GM12878 (cell line): ENCODE results near the gene MEDAG. TPM values are rescaled to one million over a fixed set of nuclear protein-coding genes. Genes with fewer than 3 reads are reported as not detected.

Experiments used
- ATAC-seq: fragments of 200-7000 bp; cut with Tn5 transposase; 3 replicates; pipeline ENCODE4 v1.9.1; 2020; ENCODE audit warnings: mild to moderate bottlenecking, moderate library complexity
- BruUV-seq: library from RNA; stranded (reverse); fragments of 400-500 nt; replicated peaks from 2 replicates; lab custom pipeline; 2021; lab: Mats Ljungman, UMichigan
- CTCF ChIA-PET: fragments of 300-600 bp; sonication (Branson Sonifier 250); formaldehyde crosslinking; extraction: SDS; loops from one replicate; lab custom pipeline; 2021; ENCODE audit warnings: inconsistent platforms; lab: Yijun Ruan, JAX
- POLR2A ChIA-PET: fragments of 350-600 bp; formaldehyde crosslinking; extraction: SDS; loops from one replicate; lab custom pipeline; 2021; ENCODE audit warnings: inconsistent platforms; lab: Charles Lee
- RAD21 ChIA-PET: fragments of 300-600 bp; sonication (Branson Sonifier 250); formaldehyde crosslinking; loops from one replicate; lab custom pipeline; 2023; ENCODE audit warnings: antibody characterized with exemption; ENCODE audit not compliant: unreplicated experiment; lab: Charles Lee
- SMC1A ChIA-PET: fragments of 300-600 bp; sonication (Branson Sonifier 250); formaldehyde crosslinking; loops from one replicate; lab custom pipeline; 2023; ENCODE audit not compliant: unreplicated experiment, uncharacterized antibody; lab: Charles Lee
- DNase-seq: peaks from one replicate; pipeline ENCODE4 v3.0.0-alpha.2; 2011; ENCODE audit warnings: low read depth, low spot score
- FAIRE-seq: peaks from 3 replicates; lab custom pipeline; 2011; peaks lifted over from hg19 to GRCh38; lab: Jason Lieb, UNC
- H2AFZ ChIP-seq: 2 replicates; pipeline ENCODE4 v1.6.0; 2011; ENCODE audit warnings: low read depth, low read length, control low read depth; ENCODE audit not compliant: control insufficient read depth
- H3K27ac ChIP-seq: 2 replicates; pipeline ENCODE4 v1.5.1; 2011; ENCODE audit warnings: control low read depth; ENCODE audit not compliant: control insufficient read depth, insufficient read depth
- H3K27me3 ChIP-seq, 2 experiments: replicated peaks in 1 of 2; 2 replicates each; pipeline versions ENCODE4 v1.6.0 to v1.6.1; 2011; ENCODE audit warnings: low read length in 1 of 2; ENCODE audit not compliant: control insufficient read depth in 2 of 2, insufficient read depth in 2 of 2
- H3K36me3 ChIP-seq, 2 experiments: 2 replicates each; pipeline ENCODE4 v1.5.1; 2011; ENCODE audit warnings: low read length in 1 of 2; ENCODE audit not compliant: control insufficient read depth in 2 of 2, insufficient read depth in 2 of 2
- H3K4me1 ChIP-seq: 2 replicates; pipeline ENCODE4 v1.6.1; 2011; ENCODE audit warnings: mild to moderate bottlenecking, low read length, moderate library complexity, mixed read lengths; ENCODE audit not compliant: control insufficient read depth, insufficient read depth
- H3K4me2 ChIP-seq: 2 replicates; pipeline ENCODE4 v1.6.0; 2011; ENCODE audit warnings: control low read depth; ENCODE audit not compliant: control insufficient read depth, insufficient read depth
- H3K4me3 ChIP-seq: fragments of 200-600 bp; sonication (generic); 2 replicates; pipeline ENCODE4 v1.5.1; 2016
- H3K79me2 ChIP-seq: 2 replicates; pipeline ENCODE4 v1.6.0; 2011; ENCODE audit warnings: low read length; ENCODE audit not compliant: control insufficient read depth, insufficient read depth
- H3K9ac ChIP-seq: 2 replicates; pipeline ENCODE4 v1.8.0; 2011; ENCODE audit warnings: low read length, control low read depth, mixed read lengths; ENCODE audit not compliant: control insufficient read depth, insufficient read depth
- H3K9me3 ChIP-seq: replicated peaks from 3 replicates; pipeline ENCODE4 v1.5.1; 2011; ENCODE audit warnings: mild to moderate bottlenecking, low read length; ENCODE audit not compliant: control insufficient read depth, insufficient read depth
- H4K20me1 ChIP-seq: 2 replicates; pipeline ENCODE4 v1.6.0; 2011; ENCODE audit not compliant: control insufficient read depth, insufficient read depth
- BHLHE40 ChIP-seq, 2 experiments: fragments of 450-650 bp in 1 of 2; IDR thresholded peaks; 2 replicates each; pipeline ENCODE4 v1.6.1; 2011 to 2017; ENCODE audit warnings: low read depth in 2 of 2, borderline replicate concordance in 1 of 2, improper control_type of control experiment in 1 of 2, low read length in 1 of 2, mild to moderate bottlenecking in 1 of 2
- MTA2 ChIP-seq: fragments of 450-650 bp; IDR thresholded peaks from 2 replicates; pipeline ENCODE4 v1.6.1; 2016; ENCODE audit warnings: low read depth, mild to moderate bottlenecking, moderate library complexity
- MYB ChIP-seq: fragments of 150-350 bp; IDR thresholded peaks from 2 replicates; pipeline ENCODE4 v1.6.1; 2014; ENCODE audit warnings: mild to moderate bottlenecking, low read depth, low read length, borderline replicate concordance
- NBN ChIP-seq: fragments of 450-650 bp; IDR thresholded peaks from 2 replicates; pipeline ENCODE4 v1.6.1; 2016
- RAD21 ChIP-seq: IDR thresholded peaks from 2 replicates; pipeline ENCODE4 v1.6.1; 2011; ENCODE audit warnings: mild to moderate bottlenecking, low read depth, low read length, moderate library complexity; ENCODE audit not compliant: insufficient read depth
- SIX5 ChIP-seq: IDR thresholded peaks from 2 replicates; pipeline ENCODE4 v1.6.1; 2011; ENCODE audit warnings: mild to moderate bottlenecking, low read depth, low read length, moderate library complexity; ENCODE audit not compliant: severe bottlenecking
- SPI1 ChIP-seq: IDR thresholded peaks from 2 replicates; pipeline ENCODE4 v1.6.1; 2011; ENCODE audit warnings: low read depth, mild to moderate bottlenecking, low read length, moderate library complexity, borderline replicate concordance; ENCODE audit not compliant: insufficient read depth
- TCF12 ChIP-seq: IDR thresholded peaks from 2 replicates; pipeline ENCODE4 v1.6.1; 2011; ENCODE audit warnings: low read depth, mild to moderate bottlenecking, low read length
- ZNF384 ChIP-seq: IDR thresholded peaks from 2 replicates; pipeline ENCODE4 v1.6.1; 2012; ENCODE audit warnings: low read depth, mild to moderate bottlenecking, low read length, improper control_type of control experiment, borderline replicate concordance
- WGBS: methylation state at CpG from one replicate; pipeline ENCODE4 v1.1.6; 2016; ENCODE audit warnings: low lambda C conversion rate; ENCODE audit not compliant: insufficient replicate concordance, insufficient coverage; ENCODE audit errors: missing lambda C conversion rate; 5-methylcytosine and 5-hydroxymethylcytosine counted together
- in situ Hi-C: fragments of 300-500 bp; cut with MboI; formaldehyde crosslinking; loops from 9 replicates; pipeline ENCODE4 v1.14.3; 2018; ENCODE audit warnings: mixed read lengths
- intact Hi-C: fragments of 100-400 bp; cut with micrococcal nuclease; formaldehyde crosslinking; loops from one replicate; pipeline ENCODE4 v1.14.2; 2022; ENCODE audit not compliant: unreplicated experiment
- polyA plus RNA-seq, 11 experiments: library from polyadenylated mRNA; depleted of rRNA in 4 of 11; unstranded in 6 of 11; stranded (reverse) in 5 of 11; fragments of >200 nt; fragmentation: Nextera tagmentation in 4 of 11; fragmentation: Illumina TruSeq in 1 of 11; extraction: Ambion mirVana in 4 of 11; extraction: Trizol in 1 of 11; gene quantifications; 1 replicate in 1 of 11; 2 replicates in 10 of 11; pipeline versions ENCODE4 v1.2.1 to v1.2.3, GENCODE V29; 2011 to 2016; ENCODE audit warnings: inconsistent platforms in 2 of 11, missing spikeins in 2 of 11, low read depth in 1 of 11
- total RNA-seq, 4 experiments: library from RNA; depleted of rRNA in 3 of 4; stranded (reverse); fragments of >200 nt in 3 of 4; fragmentation: Illumina TruSeq in 1 of 4; extraction: Trizol in 1 of 4; gene quantifications; 2 replicates each; pipeline versions ENCODE4 v1.2.1 to v1.2.3, GENCODE V29; 2013 to 2021
- TF ChIP-seq, protein P1 (sequence below): fragments of 450-650 bp; conservative IDR thresholded peaks from 2 replicates; pipeline ENCODE4 v1.6.1; 2017; ENCODE audit warnings: mild to moderate bottlenecking, moderate library complexity
- TF ChIP-seq, protein P2 (sequence below): IDR thresholded peaks from 2 replicates; pipeline ENCODE4 v1.6.1; 2012; ENCODE audit warnings: low read length, inconsistent platforms
- TF ChIP-seq, protein P3 (sequence below): fragments of 450-650 bp; IDR thresholded peaks from 2 replicates; pipeline ENCODE4 v1.6.1; 2017; ENCODE audit warnings: mild to moderate bottlenecking, moderate library complexity

MEDAG gene
- total and polyA plus RNA-seq, 10 of the 15 experiments (the other 5 are each of a cell fraction or from before 2014, with no cell fraction given) = 0.03 TPM; not detected in 9

DNA sequence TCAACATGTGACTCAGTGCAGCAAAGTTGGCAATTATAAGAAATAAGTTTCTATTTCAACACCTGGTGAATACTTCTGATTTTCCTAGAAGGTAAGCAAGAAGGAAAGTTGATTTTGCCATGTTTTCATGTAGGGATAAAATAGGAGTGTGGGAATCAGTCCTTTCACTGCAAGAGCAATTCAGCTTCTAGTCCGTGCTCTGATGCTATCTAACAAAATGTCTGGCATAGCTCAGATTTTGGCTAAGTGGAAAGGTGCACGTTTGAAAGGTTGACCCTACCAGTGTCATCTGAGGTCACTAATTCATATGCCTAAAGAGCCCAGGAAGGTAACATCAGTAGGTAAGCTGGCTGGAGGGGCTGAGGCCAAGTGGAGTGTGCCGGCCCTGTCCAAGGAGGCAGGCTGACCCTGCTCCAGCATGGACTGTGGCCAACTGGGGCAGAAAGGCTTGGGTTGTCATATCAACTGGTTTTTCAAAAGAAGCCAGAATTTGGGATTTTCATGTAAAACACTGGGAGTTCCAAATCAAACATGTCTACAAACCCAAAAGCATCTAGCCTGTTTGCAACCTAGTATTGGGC lies 38.9 kb upstream of the MEDAG start (continued):
- TF ChIP-seq, protein P1, sequence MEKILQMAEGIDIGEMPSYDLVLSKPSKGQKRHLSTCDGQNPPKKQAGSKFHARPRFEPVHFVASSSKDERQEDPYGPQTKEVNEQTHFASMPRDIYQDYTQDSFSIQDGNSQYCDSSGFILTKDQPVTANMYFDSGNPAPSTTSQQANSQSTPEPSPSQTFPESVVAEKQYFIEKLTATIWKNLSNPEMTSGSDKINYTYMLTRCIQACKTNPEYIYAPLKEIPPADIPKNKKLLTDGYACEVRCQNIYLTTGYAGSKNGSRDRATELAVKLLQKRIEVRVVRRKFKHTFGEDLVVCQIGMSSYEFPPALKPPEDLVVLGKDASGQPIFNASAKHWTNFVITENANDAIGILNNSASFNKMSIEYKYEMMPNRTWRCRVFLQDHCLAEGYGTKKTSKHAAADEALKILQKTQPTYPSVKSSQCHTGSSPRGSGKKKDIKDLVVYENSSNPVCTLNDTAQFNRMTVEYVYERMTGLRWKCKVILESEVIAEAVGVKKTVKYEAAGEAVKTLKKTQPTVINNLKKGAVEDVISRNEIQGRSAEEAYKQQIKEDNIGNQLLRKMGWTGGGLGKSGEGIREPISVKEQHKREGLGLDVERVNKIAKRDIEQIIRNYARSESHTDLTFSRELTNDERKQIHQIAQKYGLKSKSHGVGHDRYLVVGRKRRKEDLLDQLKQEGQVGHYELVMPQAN = no peak
- TF ChIP-seq, protein P2, sequence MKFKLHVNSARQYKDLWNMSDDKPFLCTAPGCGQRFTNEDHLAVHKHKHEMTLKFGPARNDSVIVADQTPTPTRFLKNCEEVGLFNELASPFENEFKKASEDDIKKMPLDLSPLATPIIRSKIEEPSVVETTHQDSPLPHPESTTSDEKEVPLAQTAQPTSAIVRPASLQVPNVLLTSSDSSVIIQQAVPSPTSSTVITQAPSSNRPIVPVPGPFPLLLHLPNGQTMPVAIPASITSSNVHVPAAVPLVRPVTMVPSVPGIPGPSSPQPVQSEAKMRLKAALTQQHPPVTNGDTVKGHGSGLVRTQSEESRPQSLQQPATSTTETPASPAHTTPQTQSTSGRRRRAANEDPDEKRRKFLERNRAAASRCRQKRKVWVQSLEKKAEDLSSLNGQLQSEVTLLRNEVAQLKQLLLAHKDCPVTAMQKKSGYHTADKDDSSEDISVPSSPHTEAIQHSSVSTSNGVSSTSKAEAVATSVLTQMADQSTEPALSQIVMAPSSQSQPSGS = no peak
- TF ChIP-seq NBN = no peak
- TF ChIP-seq MTA2 = no peak
- TF ChIP-seq SPI1 = no peak
- no peak for TF ChIP-seq BHLHE40 (IDR thresholded peaks at IDR 0.05; ENCODE audit: borderline replicate concordance in 1 of 2, low read depth in 2 of 2, low read length in 1 of 2)

DNA sequence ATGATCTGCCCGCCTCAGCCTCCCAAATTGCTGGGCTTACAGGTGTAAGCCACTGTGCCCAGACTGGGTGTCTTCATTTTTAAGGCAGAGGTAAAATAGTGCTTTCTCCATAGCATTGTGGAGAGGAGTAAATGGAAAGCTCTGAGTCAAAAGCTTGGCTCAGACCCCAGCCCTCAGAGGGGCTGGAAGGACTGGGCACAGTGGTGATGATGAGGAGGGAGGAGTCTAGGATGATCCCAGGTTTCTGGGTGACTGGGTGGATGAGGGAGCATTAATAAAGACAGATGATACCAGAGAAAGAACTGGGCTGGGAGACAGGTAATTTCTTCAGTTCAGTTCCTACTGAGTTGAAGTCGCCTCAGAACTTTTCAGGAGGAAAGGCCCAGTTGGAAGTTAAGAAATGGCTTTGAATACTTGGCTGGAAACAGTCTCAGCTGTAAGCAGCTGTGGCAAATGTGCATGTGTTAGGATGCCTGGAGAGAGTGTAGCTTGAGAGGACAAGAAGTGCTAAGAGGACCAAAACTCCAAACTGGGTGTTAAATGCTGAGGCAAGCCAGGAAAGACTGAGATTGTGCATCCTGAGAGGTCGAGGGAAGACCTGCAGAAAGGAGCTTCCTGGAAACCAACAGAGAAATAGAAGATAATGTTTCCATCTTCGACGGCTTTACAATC lies 37.1 kb upstream of the MEDAG start:
- 0 out of 2 replicates have a peak, but pooled peaks cover 2% of the 10 kb centered on the region for H4K20me1 ChIP-seq
- ChIA-PET RAD21 (no interaction called here), SMC1A (no interaction called here), CTCF (no interaction called here), POLR2A (no interaction called here)
- no peak overlapping the region for H2AFZ ChIP-seq
- H3K27me3 ChIP-seq = peaks cover 0 to 4% of the 10 kb centered on the region in 2 experiments; a peak in 2 of 4 replicates
- no peak for ATAC-seq
- 24% methylated on average over 5 of the region's 5 CpGs for WGBS
- no peaks in the 10 kb centered on the region for H3K9me3 ChIP-seq
- BruUV-seq = no TSS peak
- intact Hi-C loops (loop anchor here (5.0 kb wide), 2 partner anchors 57 to 197 kb away; no protein-coding TSS in a partner anchor), in situ Hi-C loops (no loop called here)
- no peak for DNase-seq
- no peaks in the 10 kb centered on the region for H3K4me1 ChIP-seq
- no peak overlapping the region for H3K27ac ChIP-seq
- FAIRE-seq = no peak
- no peaks in the 10 kb centered on the region for H3K36me3 ChIP-seq
- H3K9ac ChIP-seq = no peak overlapping the region
- no peak overlapping the region for H3K4me3 ChIP-seq
- no peak overlapping the region for H3K4me2 ChIP-seq
- H3K79me2 ChIP-seq = no peaks in the 10 kb centered on the region
- no peak for TF ChIP-seq MYB
- no peak for TF ChIP-seq SIX5
- TF ChIP-seq, protein P3, sequence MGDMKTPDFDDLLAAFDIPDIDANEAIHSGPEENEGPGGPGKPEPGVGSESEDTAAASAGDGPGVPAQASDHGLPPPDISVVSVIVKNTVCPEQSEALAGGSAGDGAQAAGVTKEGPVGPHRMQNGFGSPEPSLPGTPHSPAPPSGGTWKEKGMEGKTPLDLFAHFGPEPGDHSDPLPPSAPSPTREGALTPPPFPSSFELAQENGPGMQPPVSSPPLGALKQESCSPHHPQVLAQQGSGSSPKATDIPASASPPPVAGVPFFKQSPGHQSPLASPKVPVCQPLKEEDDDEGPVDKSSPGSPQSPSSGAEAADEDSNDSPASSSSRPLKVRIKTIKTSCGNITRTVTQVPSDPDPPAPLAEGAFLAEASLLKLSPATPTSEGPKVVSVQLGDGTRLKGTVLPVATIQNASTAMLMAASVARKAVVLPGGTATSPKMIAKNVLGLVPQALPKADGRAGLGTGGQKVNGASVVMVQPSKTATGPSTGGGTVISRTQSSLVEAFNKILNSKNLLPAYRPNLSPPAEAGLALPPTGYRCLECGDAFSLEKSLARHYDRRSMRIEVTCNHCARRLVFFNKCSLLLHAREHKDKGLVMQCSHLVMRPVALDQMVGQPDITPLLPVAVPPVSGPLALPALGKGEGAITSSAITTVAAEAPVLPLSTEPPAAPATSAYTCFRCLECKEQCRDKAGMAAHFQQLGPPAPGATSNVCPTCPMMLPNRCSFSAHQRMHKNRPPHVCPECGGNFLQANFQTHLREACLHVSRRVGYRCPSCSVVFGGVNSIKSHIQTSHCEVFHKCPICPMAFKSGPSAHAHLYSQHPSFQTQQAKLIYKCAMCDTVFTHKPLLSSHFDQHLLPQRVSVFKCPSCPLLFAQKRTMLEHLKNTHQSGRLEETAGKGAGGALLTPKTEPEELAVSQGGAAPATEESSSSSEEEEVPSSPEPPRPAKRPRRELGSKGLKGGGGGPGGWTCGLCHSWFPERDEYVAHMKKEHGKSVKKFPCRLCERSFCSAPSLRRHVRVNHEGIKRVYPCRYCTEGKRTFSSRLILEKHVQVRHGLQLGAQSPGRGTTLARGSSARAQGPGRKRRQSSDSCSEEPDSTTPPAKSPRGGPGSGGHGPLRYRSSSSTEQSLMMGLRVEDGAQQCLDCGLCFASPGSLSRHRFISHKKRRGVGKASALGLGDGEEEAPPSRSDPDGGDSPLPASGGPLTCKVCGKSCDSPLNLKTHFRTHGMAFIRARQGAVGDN = no peak
- TF ChIP-seq TCF12 = no peak
- TF ChIP-seq ZNF384 = no peak
- TF ChIP-seq RAD21 = no peak
